GM18909 (cell line): ENCODE results near the gene KBTBD6.
A peak's percentile ranks its signal among the peaks of the same experiment; 100 is the strongest.
"Not testable (repeated sequence)": the region's sequence is repeated elsewhere in the genome, so short reads cannot be mapped to it uniquely, and the experiment has no call there.

Experiments used
- ATAC-seq: cut with Tn5 transposase; IDR thresholded peaks from one replicate; pipeline ENCODE4 v1.9.1; 2021; ENCODE audit warnings: mild to moderate bottlenecking; ENCODE audit not compliant: unreplicated experiment, poor library complexity

KBTBD6 gene

DNA sequence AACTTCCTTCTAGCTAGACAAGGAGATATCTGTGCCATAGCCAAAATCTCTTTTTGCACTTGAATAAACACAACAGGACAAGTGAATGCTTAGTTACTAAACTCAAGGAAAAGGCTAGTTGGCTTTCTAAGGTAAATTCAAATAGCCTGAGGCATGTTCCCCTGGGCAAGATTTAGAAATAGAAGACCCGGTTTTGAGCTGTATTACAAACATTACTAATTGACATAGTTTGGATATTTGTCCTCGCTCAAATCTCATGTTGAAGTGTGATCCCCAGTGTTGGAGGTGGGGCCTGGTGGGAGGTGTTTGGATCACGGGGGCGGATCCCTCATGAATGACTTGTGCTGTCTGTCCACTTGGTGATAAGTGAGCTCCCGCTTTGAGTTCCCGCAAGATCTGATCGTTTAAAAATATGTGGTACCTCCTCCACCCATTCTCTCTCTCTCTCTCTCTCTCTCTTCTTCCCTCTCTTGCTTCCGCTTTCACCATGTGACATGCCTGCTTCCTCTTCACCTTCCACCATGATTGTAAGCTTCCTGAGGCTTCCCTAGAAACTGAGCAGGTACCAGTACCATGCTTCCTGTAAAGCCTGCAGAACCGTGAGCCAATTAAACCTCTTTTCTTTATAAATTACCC, 3.9 kb upstream of the KBTBD6 start:
- ATAC-seq: no peak

- no peak for ATAC-seq
Observed at GRCh38 chr13:41133951-41134350, 1.3 kb upstream of the KBTBD6 start.

- ATAC-seq: peak; percentile 8
Observed at GRCh38 chr13:41131660-41132511, 716 bp downstream of the KBTBD6 start.

- ATAC-seq: not testable (repeated sequence)
Observed at GRCh38 chr13:41131189-41131588, 1.4 kb downstream of the KBTBD6 start.

- no peak for ATAC-seq
Observed at GRCh38 chr13:41130356-41130755, 2.2 kb downstream of the KBTBD6 start.

DNA sequence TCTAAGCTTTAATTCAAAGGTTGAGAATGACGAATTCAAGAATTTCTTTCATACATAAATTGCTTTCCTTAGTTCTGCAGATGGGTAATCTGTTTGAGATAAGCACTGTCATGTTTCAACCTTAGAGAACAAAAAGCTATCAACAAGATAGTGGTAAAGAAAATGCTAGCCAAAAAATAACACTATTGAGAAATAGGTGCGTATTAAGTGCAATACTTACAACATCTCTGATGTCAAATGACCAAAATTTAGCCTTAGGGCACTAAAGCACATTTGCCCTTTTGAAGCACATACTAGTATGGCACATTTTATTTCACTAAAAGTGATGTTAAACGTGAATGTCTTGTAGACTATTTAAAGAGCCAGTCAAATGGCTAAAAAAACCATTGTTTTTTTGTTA, 4.9 kb downstream of the KBTBD6 start:
- no peak for ATAC-seq

DNA sequence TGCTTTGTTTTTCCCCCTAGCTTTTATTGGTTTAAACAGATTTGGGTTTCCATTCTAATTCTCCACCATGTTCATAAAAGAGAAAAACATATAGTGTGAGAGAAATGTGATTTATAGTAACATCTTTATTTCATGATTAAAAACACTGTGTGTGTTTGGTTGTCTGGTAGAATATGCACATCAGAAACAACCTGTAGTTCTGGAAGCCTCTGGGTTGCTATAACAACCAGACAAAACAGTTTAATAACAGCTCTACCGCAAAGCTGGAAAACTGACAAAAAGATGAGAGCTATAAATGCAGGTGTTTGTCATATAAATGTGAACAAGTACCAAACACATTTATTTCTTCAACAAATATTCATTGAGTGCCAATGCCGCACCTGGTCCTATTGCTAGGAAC, 9.8 kb downstream of the KBTBD6 start:
- ATAC-seq: no peak

- ATAC-seq: no peak
Observed at GRCh38 chr13:41117869-41118268, 14.7 kb downstream of the KBTBD6 start.

GRCh38 chr13:41111454-41111853, 21.1 kb downstream of the KBTBD6 start:
- ATAC-seq: no peak

DNA sequence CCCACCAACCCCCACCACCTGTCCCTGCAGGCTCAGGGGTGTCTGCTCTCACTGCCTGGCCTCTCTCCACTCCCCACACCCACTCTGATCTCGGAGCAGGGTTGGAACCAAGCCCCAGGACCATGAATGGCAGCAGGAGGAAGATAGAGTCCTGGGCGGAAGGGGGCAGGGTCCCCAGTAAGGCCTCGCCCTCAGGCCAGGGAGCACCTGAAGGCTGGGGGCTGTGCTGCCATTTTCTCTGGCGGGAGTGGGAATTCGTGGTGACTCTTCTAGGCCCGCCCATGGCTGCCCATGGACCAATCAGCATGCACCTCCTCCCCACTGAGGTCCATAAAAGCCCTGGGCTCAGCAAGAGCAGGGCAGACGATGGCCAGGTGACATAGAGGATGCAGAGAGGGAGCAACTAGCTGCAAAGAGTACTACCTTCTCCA, 25.0 kb downstream of the KBTBD6 start:
- ATAC-seq: no peak

GRCh38 chr13:41107104-41107571, 25.5 kb downstream of the KBTBD6 start:
- no peak for ATAC-seq

DNA sequence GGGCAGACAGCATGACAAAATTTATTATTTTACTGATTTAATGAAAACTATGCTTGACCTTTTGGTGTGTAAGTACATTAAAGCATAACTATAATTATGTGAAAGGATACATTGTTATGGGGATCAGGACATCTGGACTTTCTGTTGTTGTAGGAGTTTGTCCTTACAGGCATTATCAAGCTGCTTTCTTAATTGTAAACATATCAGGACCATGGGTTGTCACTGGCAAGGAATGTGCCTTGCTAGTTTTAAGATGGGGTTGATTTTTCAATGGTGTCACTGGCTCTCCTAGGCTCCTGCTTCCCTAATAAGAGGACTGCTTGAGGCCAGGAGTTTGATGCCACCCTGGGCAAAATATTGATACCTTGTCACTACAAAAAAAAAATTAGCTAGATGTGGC, 32.6 kb downstream of the KBTBD6 start:
- ATAC-seq: no peak

DNA sequence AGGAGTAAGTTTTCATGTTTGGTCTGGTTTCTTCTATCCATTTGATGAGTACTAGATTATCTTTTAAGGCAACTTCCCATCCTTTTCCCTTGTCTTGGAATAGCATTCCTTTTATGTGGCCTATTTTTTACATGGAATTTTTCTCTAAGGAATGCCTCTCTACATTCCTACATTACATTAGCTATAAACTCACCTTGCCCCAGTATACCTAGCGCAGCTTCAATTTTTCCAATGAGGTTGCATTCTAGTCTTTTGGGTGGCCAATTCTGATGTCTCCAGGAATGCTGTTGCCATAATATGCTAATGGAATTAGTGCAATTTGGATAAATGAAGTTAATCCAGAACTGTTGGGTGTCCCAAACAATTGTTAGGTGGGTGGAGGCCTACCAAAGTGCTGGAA, 33.8 kb downstream of the KBTBD6 start:
- ATAC-seq: no peak

DNA sequence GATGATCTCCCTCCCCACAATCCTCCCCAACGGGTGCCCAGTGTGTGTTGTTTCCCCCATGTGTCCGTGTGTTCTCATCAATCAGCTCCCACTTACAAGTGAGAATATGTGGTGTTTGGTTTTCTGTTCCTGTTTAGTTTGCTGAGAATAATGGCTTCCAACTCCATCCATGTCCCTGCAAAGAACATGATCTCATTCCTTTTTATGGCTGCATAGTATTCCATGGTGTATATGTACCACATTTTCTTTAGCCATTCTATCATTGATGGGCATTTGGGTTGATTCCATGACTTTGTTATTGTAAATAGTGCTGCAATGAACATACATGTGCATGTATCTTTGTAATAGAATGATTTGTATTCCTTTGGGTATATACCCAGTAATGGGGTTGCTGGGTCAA, 36.9 kb downstream of the KBTBD6 start:
- ATAC-seq: not testable (repeated sequence)

GRCh38 chr13:41085961-41086585, 46.5 kb downstream of the KBTBD6 start:
- ATAC-seq: no peak

DNA sequence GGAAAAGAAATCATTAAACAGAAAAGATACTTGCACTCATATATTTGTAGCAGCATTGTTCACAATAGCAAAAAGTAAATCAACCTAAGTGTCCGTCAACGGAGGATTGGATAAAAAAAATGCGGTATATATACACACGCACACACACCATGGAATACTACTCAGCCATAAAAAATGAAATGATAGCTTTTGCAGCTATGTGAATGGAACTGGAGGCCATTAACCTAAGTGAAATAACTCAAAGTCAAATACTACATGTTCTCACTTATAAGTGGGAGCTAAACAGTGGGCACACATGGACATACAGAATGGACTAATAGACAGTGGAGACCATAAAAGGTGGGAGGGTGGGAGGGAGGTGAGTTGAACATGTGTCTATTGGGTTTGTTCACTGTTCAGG, 52.9 kb downstream of the KBTBD6 start:
- no peak for ATAC-seq
